Measurements from ENCODE around the gene NPAS3.

Gene NPAS3

DNA sequence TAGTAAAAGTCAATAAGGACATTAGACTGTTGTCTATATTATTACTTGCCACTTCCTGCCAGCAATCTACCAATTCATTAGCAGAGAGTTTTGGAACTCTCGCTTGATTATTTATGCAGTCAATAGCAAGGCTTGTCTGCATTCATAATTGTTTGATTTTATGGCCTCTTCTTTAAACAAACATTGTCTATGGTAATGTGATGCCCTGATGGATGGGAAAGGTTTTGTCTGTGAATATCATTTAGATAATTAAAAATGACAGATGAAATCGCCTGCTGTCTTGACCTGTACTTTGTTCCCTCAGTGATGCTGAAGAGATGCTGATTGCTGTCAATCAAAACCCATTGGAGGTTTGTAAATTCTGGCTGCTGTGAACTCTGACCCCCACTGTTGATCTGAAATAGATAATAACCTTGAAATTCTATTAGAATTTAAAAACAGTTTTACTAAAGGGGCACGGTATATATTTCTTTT, 455.3 kb downstream of the NPAS3 start:
- H3K4me1 ChIP-seq: no peaks in the 10 kb centered on the region

DNA sequence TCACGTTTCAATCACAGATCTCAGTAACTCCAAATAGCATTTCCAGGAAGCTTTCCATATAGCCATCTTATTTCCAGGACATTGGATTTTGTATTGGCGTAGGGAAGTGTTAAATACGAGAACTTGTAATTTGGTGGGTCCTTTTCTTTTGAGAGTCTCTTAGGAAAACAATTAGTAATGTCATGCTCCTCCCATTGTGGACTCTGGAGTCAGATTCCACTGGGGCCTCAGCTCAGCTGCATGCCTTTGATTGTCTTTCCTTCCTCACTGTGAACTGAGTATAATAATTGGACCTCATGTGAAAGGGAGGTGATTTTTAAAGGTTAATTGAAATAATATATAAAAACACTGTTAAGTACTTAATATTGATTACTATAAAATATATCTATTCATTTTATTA, 462.6 kb downstream of the NPAS3 start:
- H3K9me3 ChIP-seq (replicated peaks in 1 of 11): no peaks in the 10 kb centered on the region
- H3K9ac ChIP-seq: no peak overlapping the region
- H3K4me2 ChIP-seq: no peak overlapping the region
- no peak overlapping the region for H3K4me3 ChIP-seq
- no peaks in the 10 kb centered on the region for H3K4me1 ChIP-seq
- TF ChIP-seq Cebpa-rat (IDR thresholded peaks at IDR 0.05): no peak
- H3K27me3 ChIP-seq: no peaks in the 10 kb centered on the region
- H4K20me1 ChIP-seq: no peaks in the 10 kb centered on the region
- H3K27ac ChIP-seq: no peak overlapping the region
- no peaks in the 10 kb centered on the region for H3K36me3 ChIP-seq

More for the DNA sequence above, 455.3 kb downstream of the NPAS3 start:
- no peak overlapping the region for H3K4me3 ChIP-seq
- H3K27me3 ChIP-seq: no peaks in the 10 kb centered on the region
- H3K36me3 ChIP-seq: no peaks in the 10 kb centered on the region
- no peaks in the 10 kb centered on the region for H3K9me3 ChIP-seq (replicated peaks in 1 of 11)
- H3K4me2 ChIP-seq: no peak overlapping the region
- no peaks in the 10 kb centered on the region for H4K20me1 ChIP-seq
- H3K27ac ChIP-seq: no peak overlapping the region
- H3K9ac ChIP-seq: no peak overlapping the region
- no peak for TF ChIP-seq Cebpa-rat (IDR thresholded peaks at IDR 0.05)

DNA sequence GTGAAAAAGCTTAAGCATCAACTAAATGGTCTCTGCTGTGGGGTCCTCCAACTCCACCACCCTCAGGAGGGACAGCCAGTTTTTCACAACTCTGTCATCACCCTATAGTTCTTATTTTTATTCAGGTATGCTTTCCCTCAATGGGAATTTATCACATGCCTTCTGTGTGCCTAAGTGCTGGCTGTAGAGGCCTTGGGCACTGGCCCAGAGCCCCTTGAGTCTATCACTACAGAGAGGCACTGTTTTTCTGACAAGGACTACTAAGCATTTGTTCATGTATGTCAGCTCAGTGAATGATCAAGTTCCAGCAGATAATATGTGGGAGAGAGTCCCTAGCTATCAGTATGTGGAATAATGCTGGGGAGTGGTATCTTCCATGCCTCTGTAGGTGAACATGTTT, 463.9 kb downstream of the NPAS3 start:
- H4K20me1 ChIP-seq: no peaks in the 10 kb centered on the region
- no peak overlapping the region for H3K27ac ChIP-seq
- no peak for TF ChIP-seq Cebpa-rat (IDR thresholded peaks at IDR 0.05)
- H3K4me3 ChIP-seq: no peak overlapping the region
- H3K4me1 ChIP-seq: no peaks in the 10 kb centered on the region
- no peak overlapping the region for H3K4me2 ChIP-seq
- H3K36me3 ChIP-seq: no peaks in the 10 kb centered on the region
- H3K27me3 ChIP-seq: no peaks in the 10 kb centered on the region
- no peak overlapping the region for H3K9ac ChIP-seq
- no peaks in the 10 kb centered on the region for H3K9me3 ChIP-seq (replicated peaks in 1 of 11)

DNA sequence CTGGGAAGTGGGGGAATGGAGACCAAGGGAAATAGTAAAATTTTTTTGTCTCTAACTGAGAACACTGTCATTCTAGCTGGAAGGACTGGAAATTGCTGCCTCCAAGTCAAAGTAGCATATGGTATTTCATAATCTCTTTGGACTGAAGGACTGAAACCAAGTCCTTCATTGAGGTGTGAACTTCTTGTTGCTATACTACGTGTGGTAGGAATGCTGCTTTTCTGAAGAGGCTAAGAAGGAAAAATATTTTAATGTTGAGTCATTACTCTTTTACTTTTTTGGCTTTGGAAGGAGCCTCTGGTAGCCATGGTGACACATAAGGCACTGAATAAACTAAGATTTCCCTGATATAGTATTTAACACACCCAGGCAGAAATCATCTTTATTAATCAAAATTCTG, 465.4 kb downstream of the NPAS3 start:
- Histone ChIP-seq H3K9me3 (replicated peaks in 1 of 11) (no peaks in the 10 kb centered on the region), H3K27me3 (no peaks in the 10 kb centered on the region), H4K20me1 (no peaks in the 10 kb centered on the region), H3K36me3 (no peaks in the 10 kb centered on the region), H3K9ac (no peak overlapping the region), H3K4me2 (no peak overlapping the region), H3K4me3 (no peak overlapping the region), H3K27ac (no peak overlapping the region), H3K4me1 (no peaks in the 10 kb centered on the region)
- no peak for TF ChIP-seq Cebpa-rat (IDR thresholded peaks at IDR 0.05)

DNA sequence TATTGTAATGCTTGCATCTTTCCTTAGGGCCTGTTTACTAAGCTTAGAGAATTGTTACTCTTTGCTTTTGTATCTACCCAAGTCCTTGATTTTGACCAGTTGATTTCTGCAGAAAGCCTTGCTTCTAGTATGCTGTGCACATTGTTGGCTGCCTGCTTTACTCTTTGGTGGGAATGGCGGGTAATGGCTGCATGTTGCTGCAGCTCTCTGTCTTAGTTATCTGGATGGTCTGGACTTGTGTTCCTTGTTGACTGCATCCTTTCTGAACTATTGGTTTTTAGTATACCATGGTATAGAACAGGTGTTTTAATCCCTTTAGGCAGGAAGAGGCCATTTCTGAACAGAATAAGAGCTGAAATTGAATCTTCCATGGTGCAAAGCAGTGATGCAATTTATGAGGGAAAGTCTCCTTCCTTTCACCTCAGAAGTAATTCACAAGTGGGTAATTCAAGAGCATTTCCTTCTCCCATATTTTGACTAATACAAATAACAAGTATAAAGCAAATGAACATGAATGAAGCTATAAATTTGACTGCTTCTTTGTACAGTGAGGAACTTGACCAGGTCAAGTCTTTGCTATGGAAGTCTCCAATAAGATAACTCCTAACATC, 466.4 kb downstream of the NPAS3 start:
- Histone ChIP-seq H3K9me3 (replicated peaks in 1 of 11) (no peaks in the 10 kb centered on the region), H4K20me1 (no peaks in the 10 kb centered on the region), H3K4me2 (no peak overlapping the region), H3K4me3 (no peak overlapping the region), H3K27ac (no peak overlapping the region), H3K4me1 (no peaks in the 10 kb centered on the region), H3K36me3 (no peaks in the 10 kb centered on the region), H3K9ac (no peak overlapping the region), H3K27me3 (no peaks in the 10 kb centered on the region)
- TF ChIP-seq Cebpa-rat (IDR thresholded peaks at IDR 0.05): no peak

DNA sequence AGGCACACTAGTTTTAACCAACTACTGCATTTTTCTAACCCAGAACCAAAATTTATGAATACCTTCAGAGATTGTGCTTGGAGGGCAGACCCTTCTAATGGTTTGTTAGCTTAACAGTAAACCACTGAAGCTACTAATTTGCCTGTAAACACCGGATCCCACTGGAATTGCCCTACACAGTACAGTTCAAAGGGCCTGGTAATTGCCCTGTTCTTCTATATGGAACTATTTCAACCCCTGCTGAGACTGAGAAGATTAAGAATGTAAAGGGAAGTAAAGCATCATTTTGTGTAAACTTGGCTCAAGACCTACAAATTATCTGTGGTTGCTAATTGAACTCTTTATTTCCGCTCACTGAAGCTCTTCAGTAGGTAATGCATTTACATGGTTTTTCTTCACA, 468.1 kb downstream of the NPAS3 start:
- H3K27ac ChIP-seq: no peak overlapping the region
- H3K4me1 ChIP-seq: no peaks in the 10 kb centered on the region
- no peaks in the 10 kb centered on the region for H3K27me3 ChIP-seq
- H3K9ac ChIP-seq: no peak overlapping the region
- TF ChIP-seq Cebpa-rat (IDR thresholded peaks at IDR 0.05): no peak
- H3K36me3 ChIP-seq: no peaks in the 10 kb centered on the region
- H4K20me1 ChIP-seq: no peaks in the 10 kb centered on the region
- no peak overlapping the region for H3K4me2 ChIP-seq
- no peaks in the 10 kb centered on the region for H3K9me3 ChIP-seq (replicated peaks in 1 of 11)
- no peak overlapping the region for H3K4me3 ChIP-seq

DNA sequence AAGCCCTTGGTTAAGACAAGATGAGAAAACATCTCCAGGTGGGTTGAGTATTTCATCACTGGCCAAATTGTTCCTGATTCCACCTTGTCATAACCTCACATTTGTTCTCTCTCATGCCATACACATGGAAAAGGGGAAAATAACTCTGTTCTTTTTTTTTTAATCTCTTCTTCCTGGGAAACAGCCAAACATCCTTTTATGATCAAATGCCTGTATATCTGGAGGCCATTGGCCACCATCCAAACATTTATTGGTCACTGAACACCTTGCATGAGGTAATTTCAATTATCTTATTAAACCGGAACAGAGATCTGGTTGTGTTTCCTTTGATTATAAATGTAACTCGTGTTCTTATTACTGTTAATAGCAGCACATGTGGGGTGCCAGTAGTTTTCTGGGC, 469.6 kb downstream of the NPAS3 start:
- H3K27me3 ChIP-seq: no peaks in the 10 kb centered on the region

DNA sequence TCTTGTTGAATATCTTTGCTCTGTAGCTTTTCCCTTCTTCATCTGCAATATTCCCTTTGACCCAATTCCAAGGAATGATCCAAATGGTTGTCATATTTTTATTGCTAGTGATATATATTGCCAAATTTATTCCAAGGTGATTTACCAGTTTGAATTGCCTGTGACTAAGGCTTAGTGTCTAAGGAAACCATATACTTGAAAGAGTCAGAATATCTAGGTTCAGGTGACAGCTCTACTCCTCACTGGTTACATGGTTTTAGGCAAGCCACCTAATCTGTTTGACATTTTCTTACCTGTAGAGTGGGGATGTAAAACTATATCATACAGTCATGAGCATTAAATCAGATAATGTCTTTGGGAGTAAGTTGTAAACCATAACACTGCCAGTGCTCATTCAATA, 473.8 kb downstream of the NPAS3 start:
- Histone ChIP-seq H3K4me1 (peaks cover 0 to 22% (median 10%) of the 10 kb centered on the region in 10 experiments; a peak in 12 of 20 replicates), H3K36me3 (no peaks in the 10 kb centered on the region), H3K9me3 (replicated peaks in 1 of 11) (no peaks in the 10 kb centered on the region), H3K4me3 (no peak overlapping the region), H3K27ac (no peak overlapping the region), H3K4me2 (no peak overlapping the region), H3K9ac (no peak overlapping the region), H4K20me1 (no peaks in the 10 kb centered on the region), H3K27me3 (no peaks in the 10 kb centered on the region)
- TF ChIP-seq Cebpa-rat (IDR thresholded peaks at IDR 0.05): no peak

More for the DNA sequence above, 469.6 kb downstream of the NPAS3 start:
- peaks cover 0 to 5% (median under 1%) of the 10 kb centered on the region in 10 experiments; a peak in 9 of 20 replicates for H3K4me1 ChIP-seq
- TF ChIP-seq Cebpa-rat (IDR thresholded peaks at IDR 0.05): no peak
- H3K27ac ChIP-seq: no peak overlapping the region
- H3K9me3 ChIP-seq (replicated peaks in 1 of 11): no peaks in the 10 kb centered on the region
- no peaks in the 10 kb centered on the region for H4K20me1 ChIP-seq
- no peak overlapping the region for H3K4me2 ChIP-seq
- H3K4me3 ChIP-seq: no peak overlapping the region
- no peak overlapping the region for H3K9ac ChIP-seq
- H3K36me3 ChIP-seq: no peaks in the 10 kb centered on the region

DNA sequence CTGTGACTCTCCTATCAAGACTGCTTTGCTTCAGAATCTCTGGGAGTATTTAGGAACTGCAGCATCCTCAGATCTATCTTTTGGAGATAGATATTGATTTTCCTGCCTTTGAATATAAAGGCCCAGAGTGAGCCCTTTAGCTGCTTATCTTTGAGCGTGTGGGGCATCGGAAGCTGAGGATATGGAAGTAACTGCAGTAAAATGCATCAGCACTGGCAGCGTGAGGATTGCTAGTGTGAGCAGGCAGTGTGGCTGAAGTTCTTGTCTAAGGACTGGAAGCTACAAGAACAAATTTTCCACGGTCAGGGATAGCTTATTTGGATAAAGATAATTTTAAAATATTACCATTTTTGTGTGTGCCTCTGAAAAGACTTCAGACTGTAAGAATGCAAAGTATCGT, 474.7 kb downstream of the NPAS3 start:
- 0 out of 22 replicates have a peak, but pooled peaks cover 0 to 3% (median 0%) of the 10 kb centered on the region in 11 experiments for H4K20me1 ChIP-seq
- peak overlapping the region in 6 of 11 experiments; percentile 47 to 89 (median 70); a peak in 12 of 22 replicates for H3K4me2 ChIP-seq
- H3K4me3 ChIP-seq: no peak overlapping the region
- no peak overlapping the region for H3K27ac ChIP-seq
- H3K4me1 ChIP-seq: peaks cover 0 to 22% (median 10%) of the 10 kb centered on the region in 10 experiments; a peak in 12 of 20 replicates
- no peaks in the 10 kb centered on the region for H3K36me3 ChIP-seq
- H3K9me3 ChIP-seq (replicated peaks in 1 of 11): no peaks in the 10 kb centered on the region
- H3K27me3 ChIP-seq: no peaks in the 10 kb centered on the region
- H3K9ac ChIP-seq: peak overlapping the region in 1 of 11 experiments; percentile 22; a peak in 1 of 22 replicates
- TF ChIP-seq Cebpa-rat (IDR thresholded peaks at IDR 0.05): no peak

DNA sequence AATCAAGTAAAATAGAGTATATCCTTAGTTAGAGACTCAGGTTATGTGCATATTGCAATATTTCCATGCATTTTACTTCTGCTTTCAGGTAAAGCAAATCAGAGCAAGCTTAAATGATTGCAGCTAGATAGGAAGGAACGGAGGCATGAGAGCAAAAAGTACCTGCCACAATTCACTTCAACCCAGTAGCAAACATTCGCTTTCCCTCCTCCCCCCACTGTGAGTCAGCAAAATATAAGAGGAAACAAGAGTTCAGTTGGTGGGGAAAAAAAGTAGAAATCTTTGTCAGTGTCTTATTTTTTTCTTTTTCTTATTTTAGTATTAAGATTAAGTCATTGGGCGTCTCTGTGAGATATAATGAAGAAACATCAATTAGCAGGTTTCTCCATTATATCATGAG, 475.4 kb downstream of the NPAS3 start:
- no peak overlapping the region for H3K9ac ChIP-seq
- 0 out of 22 replicates have a peak overlapping the region, but pooled peaks of 1 of the 11 experiments have one; percentile 3 for H3K27ac ChIP-seq
- peak overlapping the region in 7 of 11 experiments; percentile 8 to 89 (median 62); a peak in 13 of 22 replicates for H3K4me2 ChIP-seq
- TF ChIP-seq Cebpa-rat (IDR thresholded peaks at IDR 0.05): no peak
- H4K20me1 ChIP-seq: 0 out of 22 replicates have a peak, but pooled peaks cover 0 to 3% (median 0%) of the 10 kb centered on the region in 11 experiments
- no peaks in the 10 kb centered on the region for H3K27me3 ChIP-seq
- peak overlapping the region in 2 of 10 experiments; percentile 18 to 23; a peak in 2 of 20 replicates for H3K4me3 ChIP-seq
- peaks cover 0 to 22% (median 10%) of the 10 kb centered on the region in 10 experiments; a peak in 12 of 20 replicates for H3K4me1 ChIP-seq
- no peaks in the 10 kb centered on the region for H3K36me3 ChIP-seq
- no peaks in the 10 kb centered on the region for H3K9me3 ChIP-seq (replicated peaks in 1 of 11)

Data from BLaER1 treated with 17β-estradiol and CSF1 and Interleukin-3, amounts not matched to agents 10 nM and 100 nM (cell line).